ENCODE results near the gene FARS2.

FARS2 gene

DNA sequence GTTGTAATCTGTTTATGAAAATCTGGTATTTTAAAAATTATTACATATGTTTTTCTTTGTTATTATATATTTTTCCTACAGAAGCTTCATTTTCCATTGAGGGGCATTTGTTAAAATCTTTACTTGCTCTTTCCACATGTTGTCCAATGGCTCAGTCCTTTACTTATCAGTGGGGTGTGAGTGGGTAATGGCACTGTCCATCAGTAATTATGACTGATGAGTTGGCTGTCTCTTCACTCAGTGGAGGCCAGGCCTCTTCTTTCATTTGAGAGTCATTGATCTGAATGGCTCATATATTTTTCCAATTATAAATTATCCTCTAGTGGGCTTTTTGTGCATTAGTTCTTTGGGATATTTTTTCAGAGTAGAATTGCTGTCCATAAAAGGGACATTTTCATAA is 45.7 kb downstream of the FARS2 start:
- H3K9ac ChIP-seq (ENCODE audit: low read length), result no peak overlapping the region
- no peaks in the 10 kb centered on the region for H3K9me3 ChIP-seq (ENCODE audit: control insufficient read depth, low read depth, low read length)
- no peaks in the 10 kb centered on the region for H3K27me3 ChIP-seq (ENCODE audit: control insufficient read depth, insufficient read depth, low read length)
- H3K4me1 ChIP-seq (ENCODE audit: control insufficient read depth, low read depth, low read length), result peaks cover 9% of the 10 kb centered on the region
- H3K4me3 ChIP-seq (ENCODE audit: low read length), result no peak overlapping the region
- no peak overlapping the region for H3K27ac ChIP-seq (ENCODE audit: low read length)
- H3K36me3 ChIP-seq (ENCODE audit: control insufficient read depth, low read depth, low read length), result no peaks in the 10 kb centered on the region

DNA sequence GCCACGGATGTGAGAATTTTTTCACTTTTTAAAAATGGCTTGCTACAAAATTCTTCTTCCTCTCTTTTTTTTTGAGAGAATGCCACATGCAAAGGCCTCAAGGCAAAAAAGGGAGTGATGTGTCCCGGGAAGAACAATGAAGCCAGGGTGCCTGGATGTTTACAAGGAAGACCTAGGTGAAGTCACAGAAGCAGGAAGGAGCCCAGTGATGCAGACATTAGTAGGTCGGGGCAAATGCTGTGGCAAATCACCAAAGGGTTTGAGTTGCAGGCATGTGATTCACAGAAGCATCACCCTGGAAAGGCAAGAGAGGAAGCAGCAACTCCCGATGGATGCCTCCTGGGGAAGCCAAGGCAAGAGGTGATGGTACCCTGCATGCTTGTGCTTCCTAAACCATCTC is 46.8 kb downstream of the FARS2 start:
- Histone ChIP-seq H3K36me3 (ENCODE audit: control insufficient read depth, low read depth, low read length) (no peaks in the 10 kb centered on the region), H3K9ac (ENCODE audit: low read length) (no peak overlapping the region), H3K4me1 (ENCODE audit: control insufficient read depth, low read depth, low read length) (peaks cover 12% of the 10 kb centered on the region), H3K9me3 (ENCODE audit: control insufficient read depth, low read depth, low read length) (no peaks in the 10 kb centered on the region), H3K27ac (ENCODE audit: low read length) (no peak overlapping the region), H3K4me3 (ENCODE audit: low read length) (no peak overlapping the region), H3K27me3 (ENCODE audit: control insufficient read depth, insufficient read depth, low read length) (no peaks in the 10 kb centered on the region)

DNA sequence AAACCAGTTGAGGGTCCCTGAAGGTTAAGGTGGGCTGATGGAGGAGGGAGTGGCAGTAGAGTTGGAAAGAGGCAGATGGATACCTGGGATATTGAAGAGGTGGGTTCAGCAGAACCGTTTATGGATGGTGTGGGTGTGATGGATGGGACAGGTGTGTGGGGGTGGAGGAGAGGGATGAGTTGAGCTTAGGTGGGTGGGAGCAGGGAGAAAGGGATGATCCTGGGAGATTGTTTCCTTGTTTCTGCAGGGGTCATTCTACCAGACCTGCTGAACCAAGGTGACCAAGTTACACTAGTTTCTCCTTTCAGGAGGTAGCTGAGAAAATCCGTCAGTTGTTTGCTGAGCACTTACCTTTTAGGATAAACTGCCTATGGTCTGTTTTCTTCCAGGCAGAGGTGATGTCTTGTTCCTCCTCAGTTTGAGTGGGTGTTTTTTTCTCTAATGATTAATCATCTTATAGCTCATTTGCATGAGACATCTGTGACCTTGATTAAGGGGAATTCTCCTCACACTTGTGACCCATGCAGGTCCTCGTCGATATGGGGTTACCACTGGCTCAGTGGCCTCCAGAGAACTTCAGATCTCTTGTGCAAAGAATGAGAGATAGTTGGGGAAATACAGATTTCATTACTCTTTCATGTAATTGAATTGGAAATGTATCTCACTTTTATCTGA is 53.0 kb downstream of the FARS2 start:
- Histone ChIP-seq H3K9ac (ENCODE audit: low read length) (no peak overlapping the region), H3K27me3 (ENCODE audit: control insufficient read depth, insufficient read depth, low read length) (no peaks in the 10 kb centered on the region), H3K4me1 (ENCODE audit: control insufficient read depth, low read depth, low read length) (peaks cover 10% of the 10 kb centered on the region), H3K9me3 (ENCODE audit: control insufficient read depth, low read depth, low read length) (no peaks in the 10 kb centered on the region), H3K36me3 (ENCODE audit: control insufficient read depth, low read depth, low read length) (no peaks in the 10 kb centered on the region), H3K4me3 (ENCODE audit: low read length) (no peak overlapping the region), H3K27ac (ENCODE audit: low read length) (no peak overlapping the region)

DNA sequence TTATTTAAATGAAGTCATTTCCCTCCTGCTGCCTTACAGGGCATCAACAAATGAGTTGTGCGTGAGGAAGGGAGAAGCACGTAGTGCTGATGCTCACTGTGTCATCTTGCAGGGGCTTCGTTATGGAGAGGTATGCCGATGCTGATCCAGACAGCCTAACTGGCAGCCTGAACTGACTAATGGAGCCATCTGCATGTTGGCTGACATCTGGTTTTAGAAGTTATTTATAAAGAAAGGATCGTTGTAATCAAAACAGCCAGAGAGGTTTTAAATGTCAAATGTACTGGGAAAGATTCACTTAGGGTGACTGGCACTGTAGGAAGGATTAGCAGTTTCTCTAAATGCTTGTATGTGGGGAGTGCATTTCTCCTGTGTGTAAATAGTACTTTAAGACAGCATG is 54.6 kb downstream of the FARS2 start:
- Histone ChIP-seq H3K36me3 (ENCODE audit: control insufficient read depth, low read depth, low read length) (no peaks in the 10 kb centered on the region), H3K27ac (ENCODE audit: low read length) (no peak overlapping the region), H3K4me1 (ENCODE audit: control insufficient read depth, low read depth, low read length) (peaks cover 10% of the 10 kb centered on the region), H3K27me3 (ENCODE audit: control insufficient read depth, insufficient read depth, low read length) (no peaks in the 10 kb centered on the region), H3K9me3 (ENCODE audit: control insufficient read depth, low read depth, low read length) (no peaks in the 10 kb centered on the region), H3K9ac (ENCODE audit: low read length) (no peak overlapping the region), H3K4me3 (ENCODE audit: low read length) (no peak overlapping the region)

DNA sequence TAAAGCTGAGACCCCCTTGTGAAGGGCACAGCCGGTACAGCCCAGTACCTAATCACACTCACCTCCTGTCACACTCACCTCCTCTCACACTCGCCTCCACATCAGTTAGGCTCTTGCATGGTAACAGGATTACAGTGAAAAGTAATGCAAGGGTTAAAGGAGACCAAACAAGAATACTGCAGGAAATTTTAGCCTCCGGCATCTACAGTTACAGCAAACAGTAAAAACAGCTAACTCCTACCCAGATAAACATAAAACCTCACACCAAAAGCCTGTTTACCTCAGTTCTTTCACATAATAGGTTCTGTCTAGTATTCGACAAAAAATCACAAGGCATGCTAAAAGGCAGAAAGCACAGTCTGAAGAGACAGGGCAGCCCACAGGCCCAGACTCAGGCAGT is 55.6 kb downstream of the FARS2 start:
- Histone ChIP-seq H3K36me3 (ENCODE audit: control insufficient read depth, low read depth, low read length) (no peaks in the 10 kb centered on the region), H3K9ac (ENCODE audit: low read length) (no peak overlapping the region), H3K4me3 (ENCODE audit: low read length) (no peak overlapping the region), H3K27ac (ENCODE audit: low read length) (no peak overlapping the region), H3K4me1 (ENCODE audit: control insufficient read depth, low read depth, low read length) (peaks cover 10% of the 10 kb centered on the region), H3K9me3 (ENCODE audit: control insufficient read depth, low read depth, low read length) (no peaks in the 10 kb centered on the region), H3K27me3 (ENCODE audit: control insufficient read depth, insufficient read depth, low read length) (no peaks in the 10 kb centered on the region)

DNA sequence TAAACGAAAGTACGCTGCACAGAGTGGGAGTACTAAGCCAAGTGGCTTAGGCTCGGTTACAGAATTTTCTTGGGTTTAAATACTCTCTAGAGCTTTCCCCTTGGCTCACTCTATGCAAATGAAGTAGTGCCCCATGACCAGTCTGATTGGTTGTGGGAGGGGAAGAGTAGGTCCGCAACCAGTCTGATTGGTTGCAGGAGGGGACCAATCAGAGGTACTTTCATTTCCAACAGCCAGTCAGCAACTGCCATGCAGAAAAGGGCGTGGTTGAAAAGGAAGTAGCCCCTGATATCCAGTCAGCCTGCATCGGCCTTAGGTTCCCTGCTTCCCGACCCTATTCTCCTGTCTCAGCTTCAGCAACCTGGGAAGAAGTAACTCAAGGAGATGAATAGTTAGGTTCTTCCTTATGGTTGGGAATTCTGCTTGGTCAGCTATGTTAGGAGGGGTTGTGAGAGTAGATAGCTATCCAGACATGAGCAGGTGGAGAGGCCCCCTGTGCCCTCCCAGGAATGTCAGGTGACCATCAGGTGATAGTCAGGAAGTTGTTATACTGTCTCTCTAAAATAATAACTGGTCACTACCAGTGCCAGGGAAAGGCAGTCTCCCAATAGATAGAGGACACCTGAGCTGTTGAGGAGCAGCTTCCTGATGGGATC is 57.4 kb downstream of the FARS2 start:
- H3K27me3 ChIP-seq (ENCODE audit: control insufficient read depth, insufficient read depth, low read length), result no peaks in the 10 kb centered on the region
- no peaks in the 10 kb centered on the region for H3K4me1 ChIP-seq (ENCODE audit: control insufficient read depth, low read depth, low read length)
- peaks cover 12% of the 10 kb centered on the region for H3K9me3 ChIP-seq (ENCODE audit: control insufficient read depth, low read depth, low read length)
- no peak overlapping the region for H3K9ac ChIP-seq (ENCODE audit: low read length)
- no peak overlapping the region for H3K27ac ChIP-seq (ENCODE audit: low read length)
- no peaks in the 10 kb centered on the region for H3K36me3 ChIP-seq (ENCODE audit: control insufficient read depth, low read depth, low read length)
- no peak overlapping the region for H3K4me3 ChIP-seq (ENCODE audit: low read length)

DNA sequence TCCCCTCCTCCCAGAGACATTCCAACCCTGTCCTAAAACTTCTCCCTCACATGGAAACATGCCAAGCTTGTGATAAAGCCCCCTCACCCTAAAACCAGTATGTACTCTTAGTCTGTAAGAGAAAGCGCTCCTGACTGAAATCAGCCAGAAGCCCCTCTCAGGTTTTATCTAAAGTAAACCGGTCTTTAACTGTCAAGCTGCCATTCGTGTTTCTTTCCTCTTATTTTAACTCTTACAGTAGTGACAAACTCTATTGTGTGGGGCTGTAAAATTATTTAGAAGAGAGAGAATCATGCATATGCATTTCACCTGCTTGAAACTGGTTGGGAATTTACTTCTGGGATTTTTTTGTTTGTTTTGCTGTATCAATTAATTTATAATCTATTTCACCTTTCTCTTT is 62.7 kb downstream of the FARS2 start:
- Histone ChIP-seq H3K4me3 (ENCODE audit: low read length) (no peak overlapping the region), H3K36me3 (ENCODE audit: control insufficient read depth, low read depth, low read length) (no peaks in the 10 kb centered on the region), H3K4me1 (ENCODE audit: control insufficient read depth, low read depth, low read length) (no peaks in the 10 kb centered on the region), H3K9ac (ENCODE audit: low read length) (no peak overlapping the region), H3K27me3 (ENCODE audit: control insufficient read depth, insufficient read depth, low read length) (no peaks in the 10 kb centered on the region), H3K9me3 (ENCODE audit: control insufficient read depth, low read depth, low read length) (peaks cover 29% of the 10 kb centered on the region), H3K27ac (ENCODE audit: low read length) (no peak overlapping the region)

DNA sequence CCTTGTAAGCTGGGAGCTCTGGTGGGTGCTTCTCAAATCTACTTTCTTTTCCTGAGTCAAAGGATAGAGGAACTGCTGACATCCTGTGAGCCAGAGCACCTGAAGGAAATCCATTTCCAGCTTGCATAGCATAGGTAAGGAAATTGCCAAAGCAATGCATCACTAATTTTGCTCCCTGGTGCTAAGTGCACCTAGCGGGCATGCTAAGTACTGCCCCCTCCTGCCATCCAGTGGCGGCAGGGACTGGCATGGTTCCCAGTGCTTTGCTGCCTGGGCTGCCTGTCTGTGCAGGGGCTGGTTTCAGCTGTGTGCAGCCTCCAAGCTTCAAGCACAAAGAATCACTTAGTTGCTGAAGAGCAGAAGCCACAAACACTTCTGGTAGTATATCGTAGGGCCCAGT is 63.9 kb downstream of the FARS2 start:
- no peaks in the 10 kb centered on the region for H3K36me3 ChIP-seq (ENCODE audit: control insufficient read depth, low read depth, low read length)
- H3K9me3 ChIP-seq (ENCODE audit: control insufficient read depth, low read depth, low read length), result peaks cover 29% of the 10 kb centered on the region
- H3K4me3 ChIP-seq (ENCODE audit: low read length), result no peak overlapping the region
- H3K4me1 ChIP-seq (ENCODE audit: control insufficient read depth, low read depth, low read length), result no peaks in the 10 kb centered on the region
- H3K27me3 ChIP-seq (ENCODE audit: control insufficient read depth, insufficient read depth, low read length), result no peaks in the 10 kb centered on the region
- H3K9ac ChIP-seq (ENCODE audit: low read length), result no peak overlapping the region
- no peak overlapping the region for H3K27ac ChIP-seq (ENCODE audit: low read length)

DNA sequence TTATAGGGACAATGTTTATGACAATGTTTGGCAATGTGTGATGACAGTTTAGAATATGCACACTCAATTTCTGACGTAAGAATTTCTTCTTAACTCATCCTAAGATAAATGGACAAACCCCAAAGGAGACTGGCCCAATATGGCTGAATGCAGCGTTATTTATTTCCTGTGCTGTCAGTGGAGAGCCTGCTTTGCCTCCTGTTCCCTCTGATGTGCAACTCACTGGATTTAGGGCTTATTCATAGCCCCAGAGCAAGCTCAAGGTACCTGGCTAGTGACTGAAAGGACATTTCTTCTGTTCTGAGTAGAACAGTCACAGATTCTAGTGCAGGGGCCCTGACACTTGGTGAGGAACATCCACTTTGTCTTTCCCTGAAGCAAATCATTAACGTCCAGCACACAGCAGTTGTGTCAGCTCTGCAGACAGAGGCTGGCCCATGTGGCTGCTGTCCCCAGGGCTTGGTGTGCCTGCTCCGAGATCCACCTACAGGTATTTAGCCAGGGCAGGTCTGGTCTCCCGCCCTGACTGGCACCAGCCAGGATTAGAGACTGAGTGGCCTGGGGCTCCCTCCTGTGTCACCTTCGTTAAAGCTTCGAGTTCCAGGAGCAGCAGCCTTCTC is 64.8 kb downstream of the FARS2 start:
- no peak overlapping the region for H3K4me3 ChIP-seq (ENCODE audit: low read length)
- no peak overlapping the region for H3K9ac ChIP-seq (ENCODE audit: low read length)
- no peaks in the 10 kb centered on the region for H3K36me3 ChIP-seq (ENCODE audit: control insufficient read depth, low read depth, low read length)
- H3K4me1 ChIP-seq (ENCODE audit: control insufficient read depth, low read depth, low read length), result no peaks in the 10 kb centered on the region
- peaks cover 29% of the 10 kb centered on the region for H3K9me3 ChIP-seq (ENCODE audit: control insufficient read depth, low read depth, low read length)
- H3K27ac ChIP-seq (ENCODE audit: low read length), result no peak overlapping the region
- no peaks in the 10 kb centered on the region for H3K27me3 ChIP-seq (ENCODE audit: control insufficient read depth, insufficient read depth, low read length)

DNA sequence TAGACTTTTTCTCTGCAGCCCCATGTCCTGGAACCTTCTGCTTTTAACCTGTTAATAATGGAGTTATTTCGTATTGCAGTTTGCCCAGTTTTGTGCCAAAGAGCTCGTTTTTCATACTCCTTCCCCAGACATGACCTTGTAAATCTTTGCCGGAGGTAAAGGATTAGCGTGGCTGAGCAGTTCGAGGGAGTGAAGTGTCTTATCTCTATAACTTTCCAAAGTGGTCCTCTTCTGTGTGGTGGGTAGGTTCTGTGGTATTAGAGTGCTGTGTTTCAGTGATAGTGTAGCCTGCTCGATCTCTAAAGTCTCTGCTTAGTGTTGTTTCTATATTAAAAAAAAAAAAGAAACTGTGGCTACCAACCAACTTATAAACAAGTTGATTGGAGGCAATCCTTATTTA is 67.5 kb downstream of the FARS2 start:
- H3K4me1 ChIP-seq (ENCODE audit: control insufficient read depth, low read depth, low read length), result no peaks in the 10 kb centered on the region
- H3K9ac ChIP-seq (ENCODE audit: low read length), result no peak overlapping the region
- peaks cover 16% of the 10 kb centered on the region for H3K9me3 ChIP-seq (ENCODE audit: control insufficient read depth, low read depth, low read length)
- H3K4me3 ChIP-seq (ENCODE audit: low read length), result no peak overlapping the region
- H3K27ac ChIP-seq (ENCODE audit: low read length), result no peak overlapping the region
- H3K36me3 ChIP-seq (ENCODE audit: control insufficient read depth, low read depth, low read length), result no peaks in the 10 kb centered on the region
- no peaks in the 10 kb centered on the region for H3K27me3 ChIP-seq (ENCODE audit: control insufficient read depth, insufficient read depth, low read length)

DNA sequence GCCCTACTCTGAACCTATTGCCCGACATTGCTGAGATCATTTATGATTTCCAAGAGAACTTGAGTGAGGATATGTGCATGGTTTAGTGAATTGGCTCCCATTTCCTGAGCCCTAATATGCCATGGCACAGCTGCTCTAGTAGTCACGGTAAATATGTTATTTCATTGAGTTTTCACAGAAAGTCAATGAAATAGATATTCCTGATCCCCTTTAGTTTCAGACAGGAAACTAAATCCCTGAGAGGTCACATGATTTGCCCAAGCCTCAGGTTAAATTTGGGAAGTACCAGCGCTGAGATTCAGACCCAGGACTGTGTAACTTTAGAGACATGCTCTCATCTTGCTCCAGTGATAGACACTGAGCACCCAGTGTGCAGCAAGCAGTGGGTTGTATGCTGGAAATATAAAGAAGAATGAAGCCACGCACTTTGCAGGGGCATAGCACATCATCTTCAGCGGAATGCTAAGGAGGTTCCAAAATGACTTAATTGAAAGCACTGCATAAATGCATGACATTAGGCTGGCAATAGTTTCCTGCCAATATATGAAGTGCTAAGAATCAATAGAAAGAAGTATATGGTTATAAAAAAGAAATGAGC is 70.6 kb downstream of the FARS2 start:
- Histone ChIP-seq H3K36me3 (ENCODE audit: control insufficient read depth, low read depth, low read length) (no peaks in the 10 kb centered on the region), H3K9ac (ENCODE audit: low read length) (no peak overlapping the region), H3K4me3 (ENCODE audit: low read length) (no peak overlapping the region), H3K27me3 (ENCODE audit: control insufficient read depth, insufficient read depth, low read length) (no peaks in the 10 kb centered on the region), H3K9me3 (ENCODE audit: control insufficient read depth, low read depth, low read length) (no peaks in the 10 kb centered on the region), H3K4me1 (ENCODE audit: control insufficient read depth, low read depth, low read length) (no peaks in the 10 kb centered on the region), H3K27ac (ENCODE audit: low read length) (no peak overlapping the region)
